HL-60 (cell line): ENCODE measurements around the gene NUS1.

Source experiments
- POLR2AphosphoS5 ChIP-seq: IDR thresholded peaks from 2 replicates; pipeline ENCODE4 v1.6.1; 2012; ENCODE audit warnings: low read depth
- TF ChIP-seq, protein P1 (sequence below): IDR thresholded peaks from one replicate; pipeline ENCODE4 v1.5.1; 2011; ENCODE audit warnings: low read length, control low read depth, inconsistent platforms; ENCODE audit not compliant: insufficient read depth

GRCh38 chr6:117681162-117681741 lies 6.0 kb downstream of the NUS1 start:
- TF ChIP-seq, protein P1, sequence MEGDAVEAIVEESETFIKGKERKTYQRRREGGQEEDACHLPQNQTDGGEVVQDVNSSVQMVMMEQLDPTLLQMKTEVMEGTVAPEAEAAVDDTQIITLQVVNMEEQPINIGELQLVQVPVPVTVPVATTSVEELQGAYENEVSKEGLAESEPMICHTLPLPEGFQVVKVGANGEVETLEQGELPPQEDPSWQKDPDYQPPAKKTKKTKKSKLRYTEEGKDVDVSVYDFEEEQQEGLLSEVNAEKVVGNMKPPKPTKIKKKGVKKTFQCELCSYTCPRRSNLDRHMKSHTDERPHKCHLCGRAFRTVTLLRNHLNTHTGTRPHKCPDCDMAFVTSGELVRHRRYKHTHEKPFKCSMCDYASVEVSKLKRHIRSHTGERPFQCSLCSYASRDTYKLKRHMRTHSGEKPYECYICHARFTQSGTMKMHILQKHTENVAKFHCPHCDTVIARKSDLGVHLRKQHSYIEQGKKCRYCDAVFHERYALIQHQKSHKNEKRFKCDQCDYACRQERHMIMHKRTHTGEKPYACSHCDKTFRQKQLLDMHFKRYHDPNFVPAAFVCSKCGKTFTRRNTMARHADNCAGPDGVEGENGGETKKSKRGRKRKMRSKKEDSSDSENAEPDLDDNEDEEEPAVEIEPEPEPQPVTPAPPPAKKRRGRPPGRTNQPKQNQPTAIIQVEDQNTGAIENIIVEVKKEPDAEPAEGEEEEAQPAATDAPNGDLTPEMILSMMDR: no peak
- no peak for TF ChIP-seq POLR2AphosphoS5
